ENCODE results near the gene LRIG1.
"Not testable (repeated sequence)": the region's sequence is repeated elsewhere in the genome, so short reads cannot be mapped to it uniquely, and the experiment has no call there.

Gene LRIG1

DNA sequence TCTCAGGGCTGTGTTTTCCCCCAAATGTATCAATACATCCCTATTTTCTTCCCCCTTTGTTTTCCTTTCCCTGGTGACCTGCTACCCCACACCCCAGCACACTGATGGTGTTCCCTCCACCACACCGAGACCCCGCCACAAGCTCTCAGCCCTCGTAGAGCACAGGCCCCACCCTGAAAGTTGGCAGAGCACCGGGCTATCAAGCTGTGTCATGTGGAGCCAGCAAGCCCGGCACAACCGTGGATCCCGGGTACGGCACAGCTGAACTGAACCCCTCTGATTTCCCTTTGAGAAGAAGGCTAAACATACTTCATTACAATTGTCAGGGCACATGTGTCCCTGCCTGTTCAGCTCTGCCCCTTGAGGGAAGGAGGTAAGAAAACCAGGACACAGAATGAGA, 69.9 kb downstream of the LRIG1 start:
- Histone ChIP-seq H3K4me3 (ENCODE audit: extremely low read depth, insufficient read depth, low read length, poor library complexity, severe bottlenecking) (no peak overlapping the region), H3K36me3 (ENCODE audit: control insufficient read depth, insufficient read depth, low read length) (no peaks in the 10 kb centered on the region), H3K27ac (ENCODE audit: low read depth, low read length, severe bottlenecking) (no peak overlapping the region), H3K4me1 (ENCODE audit: control insufficient read depth, insufficient read depth, low read length, poor library complexity, severe bottlenecking) (peaks cover 32% of the 10 kb centered on the region), H3K9me3 (ENCODE audit: control insufficient read depth, low read length) (peaks cover 4% of the 10 kb centered on the region)
- WGBS, 2 experiments (ENCODE audit: insufficient coverage in 2 of 2): 95 to 97% methylated on average over 7 to 8 of the region's 8 CpGs

GRCh38 chr3:66428733-66429132, 72.1 kb downstream of the LRIG1 start:
- Histone ChIP-seq H3K4me3 (ENCODE audit: extremely low read depth, insufficient read depth, low read length, poor library complexity, severe bottlenecking) (no peak overlapping the region), H3K27ac (ENCODE audit: low read depth, low read length, severe bottlenecking) (peak overlapping the region; percentile 50)
- 55 to 67% methylated on average over 5 of the region's 5 CpGs for WGBS, 2 experiments (ENCODE audit: insufficient coverage in 2 of 2)

GRCh38 chr3:66427951-66428474, 72.8 kb downstream of the LRIG1 start:
- 96 to 100% methylated on average over 3 to 4 of the region's 5 CpGs for WGBS, 2 experiments (ENCODE audit: insufficient coverage in 2 of 2)
- no peaks in the 10 kb centered on the region for H3K36me3 ChIP-seq (ENCODE audit: control insufficient read depth, insufficient read depth, low read length)
- peak overlapping the region; percentile 50 for H3K27ac ChIP-seq (ENCODE audit: low read depth, low read length, severe bottlenecking)
- H3K9me3 ChIP-seq (ENCODE audit: control insufficient read depth, low read length): peaks cover 4% of the 10 kb centered on the region
- H3K4me1 ChIP-seq (ENCODE audit: control insufficient read depth, insufficient read depth, low read length, poor library complexity, severe bottlenecking): peaks cover 25% of the 10 kb centered on the region
- H3K4me3 ChIP-seq (ENCODE audit: extremely low read depth, insufficient read depth, low read length, poor library complexity, severe bottlenecking): no peak overlapping the region

More at GRCh38 chr3:66428733-66429132, 72.1 kb downstream of the LRIG1 start:
- peaks cover 4% of the 10 kb centered on the region for H3K9me3 ChIP-seq (ENCODE audit: control insufficient read depth, low read length)
- H3K36me3 ChIP-seq (ENCODE audit: control insufficient read depth, insufficient read depth, low read length): no peaks in the 10 kb centered on the region
- peaks cover 32% of the 10 kb centered on the region for H3K4me1 ChIP-seq (ENCODE audit: control insufficient read depth, insufficient read depth, low read length, poor library complexity, severe bottlenecking)

- WGBS, 2 experiments (ENCODE audit: insufficient coverage in 2 of 2): 94 to 100% methylated on average over 2 to 3 of the region's 3 CpGs
- Histone ChIP-seq H3K9me3 (ENCODE audit: control insufficient read depth, low read length) (peaks cover 4% of the 10 kb centered on the region), H3K27ac (ENCODE audit: low read depth, low read length, severe bottlenecking) (no peak overlapping the region), H3K4me3 (ENCODE audit: extremely low read depth, insufficient read depth, low read length, poor library complexity, severe bottlenecking) (no peak overlapping the region), H3K36me3 (ENCODE audit: control insufficient read depth, insufficient read depth, low read length) (no peaks in the 10 kb centered on the region), H3K4me1 (ENCODE audit: control insufficient read depth, insufficient read depth, low read length, poor library complexity, severe bottlenecking) (peaks cover 25% of the 10 kb centered on the region)
These were observed 73.5 kb downstream of the LRIG1 start for GRCh38 chr3:66427352-66427751.

- Histone ChIP-seq H3K9me3 (ENCODE audit: control insufficient read depth, low read length) (peaks cover 15% of the 10 kb centered on the region), H3K27ac (ENCODE audit: low read depth, low read length, severe bottlenecking) (no peak overlapping the region), H3K36me3 (ENCODE audit: control insufficient read depth, insufficient read depth, low read length) (no peaks in the 10 kb centered on the region), H3K4me3 (ENCODE audit: extremely low read depth, insufficient read depth, low read length, poor library complexity, severe bottlenecking) (no peak overlapping the region), H3K4me1 (ENCODE audit: control insufficient read depth, insufficient read depth, low read length, poor library complexity, severe bottlenecking) (peaks cover 25% of the 10 kb centered on the region)
- 92 to 100% methylated on average over 1 of the region's 1 CpG for WGBS, 2 experiments (ENCODE audit: insufficient coverage in 2 of 2)
These were observed 74.7 kb downstream of the LRIG1 start for GRCh38 chr3:66426135-66426534.

GRCh38 chr3:66425576-66426114, 75.2 kb downstream of the LRIG1 start:
- peaks cover 17% of the 10 kb centered on the region for H3K9me3 ChIP-seq (ENCODE audit: control insufficient read depth, low read length)
- H3K27ac ChIP-seq (ENCODE audit: low read depth, low read length, severe bottlenecking): no peak overlapping the region
- WGBS, 2 experiments (ENCODE audit: insufficient coverage in 2 of 2): 83 to 98% methylated on average over 3 to 4 of the region's 7 CpGs
- no peaks in the 10 kb centered on the region for H3K36me3 ChIP-seq (ENCODE audit: control insufficient read depth, insufficient read depth, low read length)
- peaks cover 25% of the 10 kb centered on the region for H3K4me1 ChIP-seq (ENCODE audit: control insufficient read depth, insufficient read depth, low read length, poor library complexity, severe bottlenecking)
- H3K4me3 ChIP-seq (ENCODE audit: extremely low read depth, insufficient read depth, low read length, poor library complexity, severe bottlenecking): no peak overlapping the region

- WGBS, 2 experiments (ENCODE audit: insufficient coverage in 2 of 2): 87 to 92% methylated on average over 5 of the region's 5 CpGs
- no peak overlapping the region for H3K27ac ChIP-seq (ENCODE audit: low read depth, low read length, severe bottlenecking)
- H3K4me3 ChIP-seq (ENCODE audit: extremely low read depth, insufficient read depth, low read length, poor library complexity, severe bottlenecking): no peak overlapping the region
- peaks cover 25% of the 10 kb centered on the region for H3K4me1 ChIP-seq (ENCODE audit: control insufficient read depth, insufficient read depth, low read length, poor library complexity, severe bottlenecking)
- no peaks in the 10 kb centered on the region for H3K36me3 ChIP-seq (ENCODE audit: control insufficient read depth, insufficient read depth, low read length)
- peaks cover 19% of the 10 kb centered on the region for H3K9me3 ChIP-seq (ENCODE audit: control insufficient read depth, low read length)
These were observed 75.8 kb downstream of the LRIG1 start for GRCh38 chr3:66425032-66425431.

DNA sequence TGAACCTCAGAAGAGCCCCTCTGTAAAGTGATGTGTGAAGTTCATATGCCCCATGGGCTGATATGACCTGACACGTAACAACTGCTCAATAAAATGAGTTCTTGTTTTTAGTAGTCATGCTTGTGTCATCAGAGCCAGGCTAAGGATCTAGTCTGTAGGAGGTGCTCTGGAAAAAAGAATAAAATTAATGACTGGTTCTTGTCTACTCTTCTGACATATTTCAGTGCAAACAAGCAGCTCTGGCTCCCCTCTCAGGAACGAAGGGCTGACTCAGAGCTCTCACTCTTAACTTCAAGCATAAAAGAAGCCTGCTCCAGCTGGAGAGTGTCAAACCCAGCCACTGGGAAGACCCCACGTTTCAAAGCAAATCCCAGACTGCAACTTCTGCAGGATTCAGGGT, 77.0 kb downstream of the LRIG1 start:
- no peak overlapping the region for H3K4me3 ChIP-seq (ENCODE audit: extremely low read depth, insufficient read depth, low read length, poor library complexity, severe bottlenecking)
- peaks cover 23% of the 10 kb centered on the region for H3K9me3 ChIP-seq (ENCODE audit: control insufficient read depth, low read length)
- no peaks in the 10 kb centered on the region for H3K36me3 ChIP-seq (ENCODE audit: control insufficient read depth, insufficient read depth, low read length)
- peaks cover 19% of the 10 kb centered on the region for H3K4me1 ChIP-seq (ENCODE audit: control insufficient read depth, insufficient read depth, low read length, poor library complexity, severe bottlenecking)
- 86 to 93% methylated on average over 2 of the region's 3 CpGs for WGBS, 2 experiments (ENCODE audit: insufficient coverage in 2 of 2)
- H3K27ac ChIP-seq (ENCODE audit: low read depth, low read length, severe bottlenecking): peak overlapping the region; percentile 57

DNA sequence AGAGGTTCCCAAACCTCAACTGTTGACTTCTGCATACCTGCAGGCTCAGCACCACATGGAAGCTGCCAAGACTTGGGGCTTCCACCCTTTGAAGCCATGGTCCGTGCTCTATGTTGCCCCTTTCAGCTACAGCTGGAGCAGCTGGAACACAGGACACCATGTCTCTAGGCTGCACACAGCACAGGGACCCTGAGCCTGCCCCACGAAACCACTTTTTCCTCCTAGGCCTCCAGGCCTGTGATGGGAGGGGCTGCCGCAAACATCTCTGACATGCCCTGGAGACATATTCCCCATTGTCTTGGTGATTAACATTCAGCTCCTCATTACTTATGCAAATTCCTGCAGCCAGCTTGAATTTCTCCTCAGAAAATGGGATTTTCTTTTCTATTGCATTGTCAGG, 78.9 kb downstream of the LRIG1 start:
- 94 to 100% methylated on average over 2 to 3 of the region's 3 CpGs for WGBS, 2 experiments (ENCODE audit: insufficient coverage in 2 of 2)
- not testable (repeated sequence) for H3K4me3 ChIP-seq (ENCODE audit: extremely low read depth, insufficient read depth, low read length, poor library complexity, severe bottlenecking); H3K27ac ChIP-seq (ENCODE audit: low read depth, low read length, severe bottlenecking); H3K36me3 ChIP-seq (ENCODE audit: control insufficient read depth, insufficient read depth, low read length)
- peaks cover 24% of the 10 kb centered on the region for H3K4me1 ChIP-seq (ENCODE audit: control insufficient read depth, insufficient read depth, low read length, poor library complexity, severe bottlenecking)
- peaks cover 23% of the 10 kb centered on the region for H3K9me3 ChIP-seq (ENCODE audit: control insufficient read depth, low read length)

GRCh38 chr3:66421144-66421543, 79.7 kb downstream of the LRIG1 start:
- not testable (repeated sequence) for H3K36me3 ChIP-seq (ENCODE audit: control insufficient read depth, insufficient read depth, low read length); H3K27ac ChIP-seq (ENCODE audit: low read depth, low read length, severe bottlenecking); H3K4me3 ChIP-seq (ENCODE audit: extremely low read depth, insufficient read depth, low read length, poor library complexity, severe bottlenecking)
- Histone ChIP-seq H3K4me1 (ENCODE audit: control insufficient read depth, insufficient read depth, low read length, poor library complexity, severe bottlenecking) (peaks cover 25% of the 10 kb centered on the region), H3K9me3 (ENCODE audit: control insufficient read depth, low read length) (peaks cover 19% of the 10 kb centered on the region)
- WGBS, 2 experiments (ENCODE audit: insufficient coverage in 2 of 2): 94 to 100% methylated on average over 3 of the region's 3 CpGs

DNA sequence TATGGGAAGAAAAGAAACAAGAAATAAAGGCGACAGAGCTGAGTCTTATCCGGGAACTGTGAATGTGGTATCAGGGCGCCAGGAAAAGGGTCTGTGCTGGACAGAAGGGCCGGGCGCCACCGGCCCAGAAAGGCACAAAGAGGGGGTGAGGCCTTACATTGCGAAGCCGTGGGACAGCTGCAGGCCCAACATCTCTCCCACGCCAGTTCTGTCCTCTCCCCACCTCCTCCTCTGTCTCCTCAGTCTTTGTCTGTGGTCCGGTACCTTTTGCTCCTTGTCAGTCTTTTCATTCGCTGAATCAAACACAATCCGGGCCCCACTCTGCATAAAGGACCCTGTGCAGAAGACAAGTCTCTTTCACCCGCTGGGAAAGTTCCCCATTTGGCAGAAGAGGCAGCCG, 81.8 kb downstream of the LRIG1 start:
- Histone ChIP-seq H3K4me3 (ENCODE audit: extremely low read depth, insufficient read depth, low read length, poor library complexity, severe bottlenecking) (no peak overlapping the region), H3K4me1 (ENCODE audit: control insufficient read depth, insufficient read depth, low read length, poor library complexity, severe bottlenecking) (peaks cover 35% of the 10 kb centered on the region), H3K9me3 (ENCODE audit: control insufficient read depth, low read length) (peaks cover 19% of the 10 kb centered on the region), H3K36me3 (ENCODE audit: control insufficient read depth, insufficient read depth, low read length) (no peaks in the 10 kb centered on the region), H3K27ac (ENCODE audit: low read depth, low read length, severe bottlenecking) (no peak overlapping the region)
- 89 to 93% methylated on average over 10 to 14 of the region's 14 CpGs for WGBS, 2 experiments (ENCODE audit: insufficient coverage in 2 of 2)

All from mesodermal cell (in vitro differentiated cells).